Neural progenitor cell (in vitro differentiated cells): Measurements from ENCODE around the gene ZRSR2. TPM values are rescaled to one million over a fixed set of nuclear protein-coding genes. Genes with fewer than 3 reads are reported as not detected.
"Not testable (repeated sequence)": the region's sequence is repeated elsewhere in the genome, so short reads cannot be mapped to it uniquely, and the experiment has no call there.

ENCODE experiments used
- DNase-seq: peaks from one replicate; pipeline ENCODE4 v3.0.0-alpha.2; 2016; ENCODE audit warnings: low spot score
- H2AFZ ChIP-seq: fragments of 200-600 bp; sonication (generic); replicated peaks from 2 replicates; pipeline ENCODE4 v1.6.1; 2016; ENCODE audit warnings: antibody characterized with exemption
- H3F3A ChIP-seq: fragments of 200-600 bp; sonication (generic); 2 replicates; pipeline ENCODE4 v1.6.1; 2016; ENCODE audit warnings: antibody characterized with exemption, low read depth
- H3K27ac ChIP-seq: fragments of 200-600 bp; sonication (generic); 2 replicates; pipeline ENCODE4 v1.5.1; 2016; ENCODE audit warnings: mild to moderate bottlenecking
- H3K27me3 ChIP-seq: fragments of 200-600 bp; sonication (generic); 2 replicates; pipeline ENCODE4 v1.6.1; 2016; ENCODE audit warnings: mild to moderate bottlenecking, moderate library complexity
- H3K36me3 ChIP-seq: fragments of 200-600 bp; sonication (generic); 2 replicates; pipeline ENCODE4 v1.5.1; 2016
- H3K4me1 ChIP-seq: fragments of 200-600 bp; sonication (generic); 2 replicates; pipeline ENCODE4 v1.6.1; 2016; ENCODE audit warnings: mixed run types
- H3K4me2 ChIP-seq: fragments of 200-600 bp; sonication (generic); 2 replicates; pipeline ENCODE4 v1.6.1; 2016
- H3K4me3 ChIP-seq: fragments of 200-600 bp; sonication (generic); 2 replicates; pipeline ENCODE4 v1.5.1; 2016
- H3K79me2 ChIP-seq: fragments of 200-600 bp; sonication (generic); 2 replicates; pipeline ENCODE4 v1.6.1; 2016; ENCODE audit warnings: low read depth
- H3K9ac ChIP-seq: fragments of 200-600 bp; sonication (generic); 2 replicates; pipeline ENCODE4 v1.6.1; 2016
- H3K9me3 ChIP-seq: fragments of 200-600 bp; sonication (generic); 2 replicates; pipeline ENCODE4 v1.5.1; 2016; ENCODE audit warnings: low read depth
- H4K20me1 ChIP-seq: fragments of 200-600 bp; sonication (generic); 2 replicates; pipeline ENCODE4 v1.6.1; 2016; ENCODE audit warnings: low read depth
- H3K27ac Mint-ChIP-seq: 3 replicates; pipeline ENCODE4 v1.8.0; 2021; ENCODE audit warnings: mixed read lengths
- H3K27me3 Mint-ChIP-seq: 2 replicates; pipeline ENCODE4 v1.8.0; 2022; ENCODE audit warnings: low read depth, mild to moderate bottlenecking, inconsistent platforms, moderate library complexity, mixed read lengths; ENCODE audit not compliant: insufficient read depth
- H3K36me3 Mint-ChIP-seq: 3 replicates; pipeline ENCODE4 v1.8.0; 2021; ENCODE audit warnings: mixed read lengths
- H3K4me1 Mint-ChIP-seq: 3 replicates; pipeline ENCODE4 v1.8.0; 2021; ENCODE audit warnings: mixed read lengths
- H3K4me3 Mint-ChIP-seq: 3 replicates; pipeline ENCODE4 v1.8.0; 2021; ENCODE audit warnings: mild to moderate bottlenecking, moderate library complexity, mixed read lengths
- H3K9me3 Mint-ChIP-seq: 3 replicates; pipeline ENCODE4 v1.8.0; 2020; ENCODE audit warnings: mixed read lengths
- CTCF ChIP-seq: fragments of 200-600 bp; sonication (generic); IDR thresholded peaks from 2 replicates; pipeline ENCODE4 v1.5.1; 2017; ENCODE audit warnings: antibody characterized with exemption, mild to moderate bottlenecking
- EZH2 ChIP-seq: fragments of 200-600 bp; sonication (generic); IDR thresholded peaks from 2 replicates; pipeline ENCODE4 v1.6.1; 2017; ENCODE audit warnings: antibody characterized with exemption, mild to moderate bottlenecking, moderate library complexity
- EZH2phosphoT487 ChIP-seq: fragments of 200-600 bp; sonication (generic); IDR thresholded peaks from 2 replicates; pipeline ENCODE4 v1.6.1; 2017; ENCODE audit warnings: antibody characterized with exemption
- total RNA-seq: library from RNA; depleted of rRNA; stranded (reverse); fragments of >200 nt; gene quantifications from 2 replicates; pipeline ENCODE4 v1.2.3, GENCODE V29; 2015; ENCODE audit warnings: low replicate concordance

Gene ZRSR2
- total RNA-seq, 1 donor from 2014 or later: 15.2 TPM

GRCh38 chrX:15825936-15826335 lies 35.7 kb downstream of the ZRSR2 start:
- Mint-ChIP-seq H3K27ac (no peak overlapping the region), H3K9me3 (no peaks in the 10 kb centered on the region), H3K4me3 (no peak overlapping the region), H3K36me3 (peaks cover 25% of the 10 kb centered on the region), H3K27me3 (peaks cover 2% of the 10 kb centered on the region), H3K4me1 (no peaks in the 10 kb centered on the region)
- no peaks in the 10 kb centered on the region for H3K9me3 ChIP-seq
- no peaks in the 10 kb centered on the region for H3K4me1 ChIP-seq
- H4K20me1 ChIP-seq: no peaks in the 10 kb centered on the region
- H3K36me3 ChIP-seq: peaks cover 11% of the 10 kb centered on the region
- peaks cover 3% of the 10 kb centered on the region for H3K79me2 ChIP-seq
- H2AFZ ChIP-seq: no peak overlapping the region
- H3F3A ChIP-seq: peaks cover 78% of the 10 kb centered on the region
- no peak for DNase-seq
- H3K4me3 ChIP-seq: no peak overlapping the region
- H3K4me2 ChIP-seq: no peak overlapping the region
- TF ChIP-seq CTCF (no peak), EZH2 (no peak), EZH2phosphoT487 (no peak)
- no peaks in the 10 kb centered on the region for H3K27me3 ChIP-seq
- no peak overlapping the region for H3K9ac ChIP-seq
- peak overlapping the region; percentile 61 for H3K27ac ChIP-seq

DNA sequence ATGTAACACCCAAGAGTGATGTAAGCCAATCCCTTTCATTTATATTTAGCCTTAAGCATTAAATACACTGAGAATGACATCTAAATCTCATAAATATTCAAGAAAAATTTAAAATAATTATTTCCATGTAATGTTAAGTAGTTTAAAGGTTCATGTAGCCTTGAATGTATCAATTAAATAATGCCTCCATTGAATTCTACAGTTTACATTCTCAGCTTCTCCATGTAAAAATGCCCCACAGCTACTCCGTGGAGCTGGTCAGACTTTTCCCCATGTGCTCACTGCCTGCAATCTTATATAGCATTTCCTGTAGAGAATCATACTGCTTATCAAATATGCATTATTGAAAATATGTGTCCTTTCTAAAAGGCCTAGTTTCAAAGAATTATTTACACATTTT lies 38.9 kb downstream of the ZRSR2 start:
- Histone ChIP-seq H4K20me1 (peaks cover 16% of the 10 kb centered on the region), H3K79me2 (peaks cover 25% of the 10 kb centered on the region), H3K9me3 (no peaks in the 10 kb centered on the region), H3F3A (peaks cover 79% of the 10 kb centered on the region), H3K4me2 (no peak overlapping the region), H3K27me3 (no peaks in the 10 kb centered on the region), H2AFZ (no peak overlapping the region), H3K9ac (no peak overlapping the region), H3K27ac (peak overlapping the region; percentile 71), H3K4me3 (no peak overlapping the region), H3K4me1 (peaks cover 9% of the 10 kb centered on the region), H3K36me3 (peaks cover 22% of the 10 kb centered on the region)
- H3K36me3 Mint-ChIP-seq: peaks cover 13% of the 10 kb centered on the region
- H3K27me3 Mint-ChIP-seq: peaks cover 2% of the 10 kb centered on the region
- H3K9me3 Mint-ChIP-seq: no peaks in the 10 kb centered on the region
- no peak for TF ChIP-seq EZH2
- TF ChIP-seq EZH2phosphoT487: no peak
- no peak for TF ChIP-seq CTCF
- H3K27ac Mint-ChIP-seq: no peak overlapping the region
- DNase-seq: no peak
- H3K4me1 Mint-ChIP-seq: no peaks in the 10 kb centered on the region
- no peak overlapping the region for H3K4me3 Mint-ChIP-seq

DNA sequence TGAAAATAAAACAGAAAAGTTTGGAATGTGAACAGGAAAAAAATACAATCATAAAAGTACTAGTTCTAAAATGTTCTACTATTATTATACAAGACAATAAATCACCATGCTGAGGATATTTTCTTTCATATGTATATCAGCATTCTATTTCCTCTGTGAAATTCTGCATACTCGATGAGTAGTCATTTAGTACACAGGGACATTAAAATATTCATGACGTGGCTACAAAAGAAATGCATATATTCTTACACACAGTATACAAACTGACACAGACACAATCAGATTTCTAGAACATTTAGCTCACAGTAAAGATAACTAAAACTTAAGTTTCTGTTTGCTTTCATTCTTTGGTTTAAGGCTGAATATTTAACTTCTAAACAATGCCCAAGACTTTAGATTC lies 41.1 kb downstream of the ZRSR2 start:
- not testable (repeated sequence) for H3K27ac Mint-ChIP-seq, H3K4me2 ChIP-seq, H3K9ac ChIP-seq, H3K4me3 ChIP-seq, H3K4me1 Mint-ChIP-seq, H3K27me3 Mint-ChIP-seq, H3K9me3 ChIP-seq, H3K4me3 Mint-ChIP-seq, H3K27ac ChIP-seq, H3K27me3 ChIP-seq, DNase-seq, H2AFZ ChIP-seq, H3K9me3 Mint-ChIP-seq
- H3K36me3 Mint-ChIP-seq: peaks cover 16% of the 10 kb centered on the region
- peaks cover 46% of the 10 kb centered on the region for H3K79me2 ChIP-seq
- H4K20me1 ChIP-seq: peaks cover 33% of the 10 kb centered on the region
- peaks cover 15% of the 10 kb centered on the region for H3K4me1 ChIP-seq
- peaks cover 70% of the 10 kb centered on the region for H3F3A ChIP-seq
- H3K36me3 ChIP-seq: peaks cover 27% of the 10 kb centered on the region

- Histone ChIP-seq H3K9me3 (no peaks in the 10 kb centered on the region), H4K20me1 (peaks cover 35% of the 10 kb centered on the region), H3K4me3 (no peak overlapping the region), H3K27me3 (no peaks in the 10 kb centered on the region), H3F3A (peaks cover 62% of the 10 kb centered on the region), H3K79me2 (peaks cover 70% of the 10 kb centered on the region), H3K27ac (peak overlapping the region; percentile 67), H3K4me2 (no peak overlapping the region), H3K4me1 (peaks cover 15% of the 10 kb centered on the region), H3K36me3 (peaks cover 17% of the 10 kb centered on the region), H3K9ac (no peak overlapping the region), H2AFZ (no peak overlapping the region)
- H3K27ac Mint-ChIP-seq: no peak overlapping the region
- no peak for DNase-seq
- H3K4me3 Mint-ChIP-seq: no peak overlapping the region
- TF ChIP-seq EZH2phosphoT487 (no peak), CTCF (no peak), EZH2 (no peak)
- H3K4me1 Mint-ChIP-seq: peaks cover 4% of the 10 kb centered on the region
- no peaks in the 10 kb centered on the region for H3K9me3 Mint-ChIP-seq
- H3K36me3 Mint-ChIP-seq: peaks cover 23% of the 10 kb centered on the region
- no peaks in the 10 kb centered on the region for H3K27me3 Mint-ChIP-seq
Measured at GRCh38 chrX:15834053-15834452, 43.8 kb downstream of the ZRSR2 start.
